HG03457 (cell line): ENCODE measurements around the gene THEM5.
"Not testable (repeated sequence)": the region's sequence is repeated elsewhere in the genome, so short reads cannot be mapped to it uniquely, and the experiment has no call there.

Experiments used
- ATAC-seq: cut with Tn5 transposase; IDR thresholded peaks from one replicate; pipeline ENCODE4 v1.9.1; 2021; ENCODE audit warnings: moderate number of reproducible peaks; ENCODE audit not compliant: unreplicated experiment

THEM5 gene

GRCh38 chr1:151868486-151868885 is 15.0 kb upstream of the THEM5 start:
- no peak for ATAC-seq

- no peak for ATAC-seq
Measured at GRCh38 chr1:151867765-151868411, 14.4 kb upstream of the THEM5 start.

GRCh38 chr1:151867321-151867720 is 13.8 kb upstream of the THEM5 start:
- ATAC-seq = no peak

- ATAC-seq = no peak
Measured at GRCh38 chr1:151864411-151864810, 10.9 kb upstream of the THEM5 start.

GRCh38 chr1:151862604-151863003 is 9.1 kb upstream of the THEM5 start:
- no peak for ATAC-seq

GRCh38 chr1:151860504-151861187 is 7.1 kb upstream of the THEM5 start:
- ATAC-seq = no peak

GRCh38 chr1:151859891-151860293 is 6.4 kb upstream of the THEM5 start:
- ATAC-seq = no peak

GRCh38 chr1:151858886-151859665 is 5.6 kb upstream of the THEM5 start:
- ATAC-seq = no peak

- no peak for ATAC-seq
Measured at GRCh38 chr1:151858030-151858746, 4.7 kb upstream of the THEM5 start.

GRCh38 chr1:151855933-151856332 is 2.4 kb upstream of the THEM5 start:
- no peak for ATAC-seq

GRCh38 chr1:151855516-151855915 is 2.0 kb upstream of the THEM5 start:
- ATAC-seq = not testable (repeated sequence)

- no peak for ATAC-seq
Measured at GRCh38 chr1:151854658-151855057, 1.1 kb upstream of the THEM5 start.

GRCh38 chr1:151852733-151853132 is 779 bp downstream of the THEM5 start:
- ATAC-seq = no peak

GRCh38 chr1:151851886-151852285 is 1.6 kb downstream of the THEM5 start:
- ATAC-seq = no peak

- ATAC-seq = no peak
Measured at GRCh38 chr1:151849871-151850270, 3.6 kb downstream of the THEM5 start.

GRCh38 chr1:151849126-151849525 is 4.4 kb downstream of the THEM5 start:
- no peak for ATAC-seq

GRCh38 chr1:151847867-151848596 is 5.5 kb downstream of the THEM5 start:
- ATAC-seq = no peak

GRCh38 chr1:151846686-151847237 is 6.8 kb downstream of the THEM5 start:
- ATAC-seq = no peak

GRCh38 chr1:151846062-151846568 is 7.4 kb downstream of the THEM5 start:
- no peak for ATAC-seq

GRCh38 chr1:151843398-151843797 is 10.1 kb downstream of the THEM5 start:
- no peak for ATAC-seq
